Measurements from ENCODE around the gene MEGF11.

DNA sequence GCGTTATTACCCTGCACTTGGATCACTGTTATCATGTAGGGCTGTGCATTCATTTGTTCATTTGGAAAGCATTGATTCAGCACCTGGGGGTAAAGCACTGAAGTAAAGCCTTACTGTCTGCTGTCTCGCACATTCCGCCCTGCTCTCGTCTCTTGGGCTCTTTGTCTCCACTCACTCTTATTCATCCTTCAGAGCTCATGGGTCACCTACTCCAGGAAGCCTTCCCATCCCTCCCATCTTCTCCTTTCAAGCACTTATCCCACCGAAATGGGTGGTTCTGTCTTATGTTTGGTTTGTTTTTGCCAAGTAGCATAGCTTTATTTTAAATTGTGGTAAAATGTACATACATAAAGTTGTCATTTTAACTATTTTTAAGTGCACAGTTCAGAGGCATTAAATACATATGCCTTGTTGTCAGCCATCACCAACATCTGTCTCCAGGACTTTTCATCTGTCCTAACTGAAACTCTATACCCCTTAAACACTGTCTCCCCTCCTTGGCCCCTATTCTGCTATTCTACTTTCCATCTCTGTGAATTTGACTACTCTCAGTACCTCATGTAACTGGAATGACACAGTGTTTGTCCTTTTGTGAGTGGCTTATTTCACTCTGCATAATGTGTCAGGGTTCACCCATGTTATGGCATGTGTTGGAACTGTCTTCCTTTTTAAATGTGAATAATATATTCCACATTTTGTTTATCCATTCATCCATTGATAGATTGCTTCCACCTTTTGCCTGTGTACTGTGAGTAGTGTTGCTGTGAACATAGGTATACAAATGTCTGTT, 49.1 kb upstream of the MEGF11 start:
- TF ChIP-seq, protein P1, sequence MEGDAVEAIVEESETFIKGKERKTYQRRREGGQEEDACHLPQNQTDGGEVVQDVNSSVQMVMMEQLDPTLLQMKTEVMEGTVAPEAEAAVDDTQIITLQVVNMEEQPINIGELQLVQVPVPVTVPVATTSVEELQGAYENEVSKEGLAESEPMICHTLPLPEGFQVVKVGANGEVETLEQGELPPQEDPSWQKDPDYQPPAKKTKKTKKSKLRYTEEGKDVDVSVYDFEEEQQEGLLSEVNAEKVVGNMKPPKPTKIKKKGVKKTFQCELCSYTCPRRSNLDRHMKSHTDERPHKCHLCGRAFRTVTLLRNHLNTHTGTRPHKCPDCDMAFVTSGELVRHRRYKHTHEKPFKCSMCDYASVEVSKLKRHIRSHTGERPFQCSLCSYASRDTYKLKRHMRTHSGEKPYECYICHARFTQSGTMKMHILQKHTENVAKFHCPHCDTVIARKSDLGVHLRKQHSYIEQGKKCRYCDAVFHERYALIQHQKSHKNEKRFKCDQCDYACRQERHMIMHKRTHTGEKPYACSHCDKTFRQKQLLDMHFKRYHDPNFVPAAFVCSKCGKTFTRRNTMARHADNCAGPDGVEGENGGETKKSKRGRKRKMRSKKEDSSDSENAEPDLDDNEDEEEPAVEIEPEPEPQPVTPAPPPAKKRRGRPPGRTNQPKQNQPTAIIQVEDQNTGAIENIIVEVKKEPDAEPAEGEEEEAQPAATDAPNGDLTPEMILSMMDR (IDR thresholded peaks at IDR 0.05 in 2 of 3, conservative IDR thresholded peaks at IDR 0.05 in 1 of 3; ENCODE audit: borderline replicate concordance in 1 of 3, insufficient read depth in 1 of 3, low read depth in 2 of 3, low read length in 2 of 3): no peak
- TF ChIP-seq EZH2 (IDR thresholded peaks at IDR 0.05): no peak
- no peak for TF ChIP-seq REST (IDR thresholded peaks at IDR 0.05; ENCODE audit: low read depth)
- no peak for TF ChIP-seq POLR2A (IDR thresholded peaks at IDR 0.05; ENCODE audit: borderline replicate concordance, extremely low read depth, insufficient read depth, insufficient read length)
- no peak for TF ChIP-seq YY1 (IDR thresholded peaks at IDR 0.05; ENCODE audit: extremely low read depth, insufficient replicate concordance, low read depth, low read length)
